Cortex of kidney (tissue), 1 donor: Measurements from ENCODE around the gene STARD3.

Source experiments
- DNase-seq: peaks from one replicate; lab custom pipeline; 2025; lab: John Stamatoyannopoulos, UW

Gene STARD3

DNA sequence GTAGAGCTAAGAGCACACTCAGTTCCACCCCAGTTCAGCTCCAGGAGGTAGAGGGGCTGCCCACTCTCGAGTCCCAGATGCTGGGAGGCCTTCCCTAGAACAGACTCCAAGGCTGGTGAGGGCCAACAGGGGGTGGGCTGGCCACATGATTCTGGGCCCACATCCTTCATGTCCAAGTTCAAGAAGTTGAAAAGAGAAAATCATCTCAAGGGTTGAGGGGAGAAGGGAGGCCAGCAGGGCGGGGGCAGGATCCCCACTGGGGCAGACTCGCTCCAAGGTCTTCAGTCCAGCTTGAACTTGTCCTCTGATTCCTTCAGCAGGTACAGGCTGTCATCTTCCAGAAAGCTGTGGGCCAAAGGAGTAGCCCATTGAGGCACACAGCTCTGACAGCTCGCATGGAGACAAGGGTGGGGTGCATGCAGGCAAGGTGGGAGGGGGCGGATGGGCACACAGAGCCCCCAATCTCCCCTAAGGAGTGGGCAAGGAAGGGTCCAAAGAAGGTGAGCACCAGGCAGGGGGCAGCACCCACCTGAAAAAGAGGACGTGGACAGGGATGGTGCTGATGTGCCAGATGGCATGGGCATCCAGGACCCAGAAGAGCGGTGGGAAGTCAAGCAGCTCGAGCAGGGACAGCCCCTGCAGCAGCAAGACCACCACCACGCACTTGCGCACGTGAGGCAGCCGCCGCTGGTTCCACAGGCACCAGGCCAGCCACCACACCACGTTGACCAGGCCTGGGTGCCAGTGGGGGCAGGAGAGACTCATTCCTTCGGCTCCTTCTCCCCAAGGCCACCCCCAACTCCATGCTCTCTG lies 35.8 kb downstream of the STARD3 start:
- no peak for DNase-seq

- no peak for DNase-seq
Measured at GRCh38 chr17:39673335-39674081, 36.6 kb downstream of the STARD3 start.

DNA sequence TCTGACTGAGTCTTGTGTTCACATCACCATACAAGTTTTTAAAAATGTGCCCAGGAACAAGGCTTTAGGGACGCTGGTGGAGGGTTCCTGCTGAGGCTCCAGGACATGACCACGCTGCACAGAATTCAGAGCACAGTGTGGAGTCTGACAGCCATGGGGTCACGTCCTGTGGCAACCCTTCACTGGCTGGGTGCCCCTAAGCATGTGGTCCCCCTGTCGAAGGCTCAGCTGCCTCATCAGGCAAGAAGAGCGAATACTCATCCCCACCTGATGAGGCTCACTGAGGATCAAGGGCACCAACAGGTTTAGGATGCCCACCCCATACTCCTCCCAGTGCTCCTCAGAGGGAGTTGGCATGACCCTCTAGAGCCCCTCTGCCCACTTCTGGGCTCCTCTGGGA lies 37.2 kb downstream of the STARD3 start:
- no peak for DNase-seq

GRCh38 chr17:39674702-39675389 lies 37.9 kb downstream of the STARD3 start:
- no peak for DNase-seq

DNA sequence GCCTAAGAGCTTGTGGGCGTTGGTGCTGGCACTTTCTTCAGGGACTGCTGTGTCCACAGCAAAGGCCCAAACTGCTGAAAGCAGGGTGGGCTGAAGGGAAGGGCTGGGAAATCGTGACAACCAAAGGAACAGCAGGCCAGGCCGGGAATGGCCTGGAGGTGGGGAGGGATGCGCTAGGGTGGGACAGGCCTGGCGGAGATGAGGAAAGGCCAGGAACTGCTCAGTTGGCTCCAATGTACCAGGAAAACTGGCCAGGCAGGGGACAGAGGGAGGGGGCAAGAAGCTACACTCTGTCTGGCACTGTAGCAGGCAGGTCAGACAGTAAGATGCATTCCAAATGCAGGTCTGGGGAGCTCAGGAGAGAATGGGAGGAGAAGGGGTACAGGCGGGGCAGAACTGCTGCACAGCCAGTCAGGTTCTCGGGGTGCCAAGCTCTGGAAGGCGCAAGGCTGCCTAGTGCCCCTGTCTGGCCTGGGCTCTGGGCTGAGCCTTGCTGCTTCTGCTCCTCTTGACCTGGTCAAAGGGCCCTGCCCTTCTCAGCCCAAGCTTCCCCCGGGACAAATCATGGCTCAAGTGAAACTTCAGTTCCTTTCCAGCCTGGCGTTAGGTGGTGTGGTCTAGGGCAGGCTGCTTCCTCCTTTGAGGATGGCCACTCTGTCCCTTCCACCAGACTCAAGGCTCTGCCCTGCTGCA lies 38.6 kb downstream of the STARD3 start:
- no peak for DNase-seq

DNA sequence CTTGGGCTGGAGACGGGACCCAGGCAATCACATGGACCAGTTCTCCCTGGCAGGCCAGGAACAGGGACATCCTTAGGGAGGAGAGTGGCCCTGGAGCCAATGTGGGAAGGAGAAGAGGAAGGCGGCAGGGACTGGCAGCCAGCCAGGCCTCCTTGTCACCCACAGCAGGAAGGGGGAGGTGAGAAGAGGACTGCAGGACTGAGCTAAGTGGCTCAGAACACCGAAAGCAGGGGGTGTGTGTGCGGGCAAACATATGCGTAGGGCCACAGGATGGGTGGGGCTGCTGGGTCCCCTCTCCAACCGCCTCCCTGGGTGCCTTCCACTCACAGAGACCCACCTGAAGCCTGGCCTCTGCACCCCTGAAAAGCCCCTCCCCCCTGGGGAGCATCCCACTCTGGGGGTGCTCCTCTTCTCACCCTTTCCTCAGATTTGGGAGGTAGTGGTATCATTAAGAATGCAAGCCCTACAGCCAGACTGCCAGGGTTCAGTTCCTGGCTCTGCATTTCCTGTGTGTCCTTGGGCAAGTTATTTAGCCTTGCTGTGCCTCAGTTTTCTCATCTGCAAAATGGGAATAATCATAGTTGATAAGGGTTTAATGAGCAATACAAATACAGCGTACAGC lies 39.4 kb downstream of the STARD3 start:
- no peak for DNase-seq

- DNase-seq: no peak
Measured at GRCh38 chr17:39677072-39677471, 40.1 kb downstream of the STARD3 start.

- no peak for DNase-seq
Measured at GRCh38 chr17:39677542-39678339, 40.8 kb downstream of the STARD3 start.

GRCh38 chr17:39678340-39679116 lies 41.6 kb downstream of the STARD3 start:
- no peak for DNase-seq

DNA sequence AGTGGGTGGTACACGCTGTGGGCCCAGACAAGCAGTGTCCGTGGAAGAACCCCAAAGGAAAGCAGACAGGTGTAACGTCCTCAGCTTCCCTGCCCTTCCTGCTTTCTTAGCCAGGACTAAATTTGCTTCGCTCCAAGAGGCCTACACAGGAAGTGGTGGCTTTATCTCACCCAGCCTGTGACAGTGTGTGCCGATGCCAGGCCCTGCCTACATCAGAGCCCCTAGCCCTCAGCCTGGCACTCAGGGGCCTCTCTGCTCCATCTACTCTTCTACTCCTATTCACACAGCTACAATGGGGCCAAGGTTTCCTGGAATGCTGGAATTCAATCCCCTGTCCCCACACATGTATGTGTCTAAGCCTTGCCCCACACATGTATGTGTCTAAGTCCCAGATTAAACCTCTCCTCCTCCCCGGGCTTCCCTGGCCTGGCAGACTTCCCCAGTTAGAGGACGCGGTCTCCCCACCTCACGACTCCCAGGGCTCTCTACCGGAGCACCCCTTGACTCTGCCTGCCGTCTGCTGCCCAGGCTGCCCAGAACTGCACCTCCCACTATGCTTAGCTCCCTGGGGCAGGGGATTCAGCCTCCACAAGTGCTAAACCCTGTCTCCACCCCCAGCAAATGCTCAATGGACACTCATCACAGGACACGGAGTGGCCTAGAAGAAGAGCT lies 42.7 kb downstream of the STARD3 start:
- DNase-seq: no peak

DNA sequence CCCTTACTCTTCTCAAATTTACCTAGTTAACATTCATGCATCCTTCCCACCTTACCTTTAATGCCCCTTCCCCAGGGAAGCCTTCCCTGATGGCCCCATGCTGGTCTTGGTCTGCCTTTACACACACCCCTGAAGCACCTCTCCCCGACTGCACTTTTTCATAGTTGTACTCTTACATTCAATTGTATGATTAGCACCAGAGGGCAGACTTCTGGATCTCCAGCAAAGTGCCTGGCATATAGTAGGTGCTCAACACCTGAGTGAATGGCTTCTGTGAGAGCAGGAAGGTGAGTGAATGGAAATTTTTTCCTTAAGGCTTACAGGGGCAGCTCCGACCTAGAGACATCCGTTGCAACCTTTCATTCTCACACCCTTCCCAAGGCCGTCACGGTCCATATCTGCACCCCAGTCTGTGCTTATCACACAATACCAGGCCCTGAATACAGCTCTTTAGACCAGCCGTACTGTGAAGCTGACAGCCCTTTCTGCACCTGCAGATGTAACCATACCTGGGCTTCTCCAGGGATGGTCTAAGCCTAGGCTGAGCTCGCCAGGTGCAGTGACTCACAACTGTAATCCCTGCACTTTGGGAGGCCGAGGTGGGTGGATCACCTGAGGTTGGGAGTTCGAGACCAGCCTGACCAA lies 46.5 kb downstream of the STARD3 start:
- DNase-seq: no peak

GRCh38 chr17:39684369-39685192 lies 47.6 kb downstream of the STARD3 start:
- no peak for DNase-seq

DNA sequence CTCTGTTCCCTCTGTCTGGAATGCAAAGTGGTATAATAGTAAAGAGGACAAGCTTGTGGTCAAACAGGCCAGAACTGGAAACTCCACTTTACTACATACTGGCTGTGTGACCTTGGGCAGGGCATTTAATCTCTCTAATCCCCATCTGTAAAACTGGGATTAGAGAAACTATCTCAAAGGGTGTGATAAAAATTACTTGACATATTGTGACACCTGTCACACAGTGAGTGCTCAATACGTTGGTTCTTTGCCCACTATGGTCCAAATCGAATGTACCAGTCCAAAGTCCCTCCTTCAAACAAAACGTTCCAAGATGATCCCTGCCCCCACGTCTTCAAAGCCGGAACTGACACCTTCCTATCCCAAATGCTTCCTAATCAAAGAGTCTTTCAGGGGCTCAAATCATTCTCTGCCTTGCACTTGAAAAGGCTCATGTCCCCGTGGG lies 50.2 kb downstream of the STARD3 start:
- DNase-seq: no peak

- no peak for DNase-seq
Measured at GRCh38 chr17:39687546-39688474, 50.9 kb downstream of the STARD3 start, which contains the start of gene PGAP3. TSS of gene PGAP3 (minus strand) at chr17:39688057. CDS start at chr17:39688014, 43 bp downstream.

DNA sequence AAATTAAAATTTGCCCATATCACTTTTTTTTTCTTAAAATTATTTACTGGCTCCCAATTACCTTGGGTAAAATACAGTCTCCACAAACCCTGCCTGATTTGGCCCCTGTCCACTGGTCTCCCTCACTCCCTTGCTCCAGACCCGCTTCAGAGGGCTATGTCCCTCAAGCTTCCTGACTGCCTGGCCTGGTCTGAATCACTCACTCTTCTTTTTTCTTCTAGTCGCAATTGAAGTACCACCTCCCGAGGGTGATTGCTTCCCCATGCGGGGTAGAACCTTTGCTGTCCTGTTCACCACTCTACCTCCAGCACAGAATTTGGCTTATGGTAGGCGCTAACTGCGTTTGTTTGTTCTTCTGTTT lies 51.5 kb downstream of the STARD3 start:
- DNase-seq: no peak

GRCh38 chr17:39688945-39689344 lies 52.0 kb downstream of the STARD3 start:
- no peak for DNase-seq

DNA sequence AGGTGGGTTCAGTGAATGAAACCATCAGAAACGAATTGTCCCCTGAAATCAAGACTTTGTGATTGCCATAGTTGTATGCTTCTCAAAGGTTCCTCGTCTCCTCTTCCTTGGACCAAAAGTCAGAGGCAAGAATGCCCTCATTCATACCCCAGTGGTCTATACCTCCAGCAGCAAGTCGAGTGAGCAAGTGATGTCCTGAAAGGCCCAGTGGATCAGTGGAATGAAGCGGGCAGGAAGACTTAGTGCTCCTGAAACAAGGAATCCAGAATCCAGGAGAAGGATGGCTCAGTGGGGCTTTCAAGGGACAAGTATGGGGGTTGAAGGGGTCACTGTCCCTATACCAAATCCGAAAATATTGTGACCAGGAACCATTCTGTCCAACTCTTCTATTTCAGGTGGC lies 57.6 kb downstream of the STARD3 start:
- no peak for DNase-seq
